Chondrocyte (in vitro differentiated cells): ENCODE measurements around the gene STK16. TPM values are rescaled to one million over a fixed set of nuclear protein-coding genes. Genes with fewer than 3 reads are reported as not detected.

Experiments used
- DNase-seq: peaks from one replicate; pipeline ENCODE4 v3.0.0; 2021; ENCODE audit warnings: mixed read lengths, low spot score
- H3K27ac Mint-ChIP-seq: one replicate; pipeline ENCODE4 v1.8.0; 2021; ENCODE audit warnings: mild to moderate bottlenecking, moderate library complexity, mixed read lengths; ENCODE audit not compliant: unreplicated experiment
- H3K27me3 Mint-ChIP-seq: 2 replicates; pipeline ENCODE4 v1.8.0; 2021; ENCODE audit warnings: low read depth, mixed read lengths
- H3K36me3 Mint-ChIP-seq: 2 replicates; pipeline ENCODE4 v1.8.0; 2021; ENCODE audit warnings: low read depth, mixed read lengths
- H3K4me1 Mint-ChIP-seq: 2 replicates; pipeline ENCODE4 v1.8.0; 2021; ENCODE audit warnings: low read depth, mild to moderate bottlenecking, mixed read lengths
- H3K4me3 Mint-ChIP-seq: one replicate; pipeline ENCODE4 v1.8.0; 2021; ENCODE audit warnings: mild to moderate bottlenecking, moderate library complexity, mixed read lengths; ENCODE audit not compliant: unreplicated experiment
- H3K9me3 Mint-ChIP-seq: 2 replicates; pipeline ENCODE4 v1.8.0; 2021; ENCODE audit warnings: low read depth, mixed read lengths
- total RNA-seq: library from RNA; stranded (reverse); gene quantifications from 3 replicates; pipeline ENCODE4 v1.2.1, GENCODE V29; 2021
- TF ChIP-seq, protein P1 (sequence below): fragments of 200-600 bp; sonication (generic); IDR thresholded peaks from 2 replicates; pipeline ENCODE4 v1.5.0; 2021; ENCODE audit warnings: antibody characterized with exemption, mild to moderate bottlenecking, moderate library complexity

STK16 gene
- total RNA-seq, 1 donor from 2014 or later: 24.4 TPM

DNA sequence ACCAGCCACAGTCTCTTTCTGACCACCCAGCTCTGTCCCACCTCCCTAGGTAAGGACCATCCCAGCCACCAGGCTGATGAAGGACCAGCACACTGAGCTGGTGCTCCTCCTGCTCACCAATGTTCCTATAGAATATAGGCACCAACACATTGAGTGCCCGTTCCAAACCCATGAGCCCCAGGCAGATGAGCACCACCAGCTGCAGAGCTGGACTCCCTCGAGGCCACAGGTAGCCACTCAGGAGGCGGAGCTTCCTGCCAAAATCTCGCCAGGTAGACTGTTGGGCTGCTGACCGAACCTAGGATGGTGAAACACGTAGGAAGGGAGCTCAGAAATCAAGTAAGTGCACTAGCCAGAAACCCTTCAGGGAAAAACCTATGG lies 28.8 kb upstream of the STK16 start:
- no peak for DNase-seq
- no peaks in the 10 kb centered on the region for H3K27me3 Mint-ChIP-seq
- TF ChIP-seq, protein P1, sequence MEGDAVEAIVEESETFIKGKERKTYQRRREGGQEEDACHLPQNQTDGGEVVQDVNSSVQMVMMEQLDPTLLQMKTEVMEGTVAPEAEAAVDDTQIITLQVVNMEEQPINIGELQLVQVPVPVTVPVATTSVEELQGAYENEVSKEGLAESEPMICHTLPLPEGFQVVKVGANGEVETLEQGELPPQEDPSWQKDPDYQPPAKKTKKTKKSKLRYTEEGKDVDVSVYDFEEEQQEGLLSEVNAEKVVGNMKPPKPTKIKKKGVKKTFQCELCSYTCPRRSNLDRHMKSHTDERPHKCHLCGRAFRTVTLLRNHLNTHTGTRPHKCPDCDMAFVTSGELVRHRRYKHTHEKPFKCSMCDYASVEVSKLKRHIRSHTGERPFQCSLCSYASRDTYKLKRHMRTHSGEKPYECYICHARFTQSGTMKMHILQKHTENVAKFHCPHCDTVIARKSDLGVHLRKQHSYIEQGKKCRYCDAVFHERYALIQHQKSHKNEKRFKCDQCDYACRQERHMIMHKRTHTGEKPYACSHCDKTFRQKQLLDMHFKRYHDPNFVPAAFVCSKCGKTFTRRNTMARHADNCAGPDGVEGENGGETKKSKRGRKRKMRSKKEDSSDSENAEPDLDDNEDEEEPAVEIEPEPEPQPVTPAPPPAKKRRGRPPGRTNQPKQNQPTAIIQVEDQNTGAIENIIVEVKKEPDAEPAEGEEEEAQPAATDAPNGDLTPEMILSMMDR: no peak
- H3K36me3 Mint-ChIP-seq: peaks cover 14% of the 10 kb centered on the region
- H3K27ac Mint-ChIP-seq: peak overlapping the region; percentile 12
- H3K4me3 Mint-ChIP-seq: peak overlapping the region; percentile 25
- peaks cover 28% of the 10 kb centered on the region for H3K4me1 Mint-ChIP-seq
- H3K9me3 Mint-ChIP-seq: no peaks in the 10 kb centered on the region

DNA sequence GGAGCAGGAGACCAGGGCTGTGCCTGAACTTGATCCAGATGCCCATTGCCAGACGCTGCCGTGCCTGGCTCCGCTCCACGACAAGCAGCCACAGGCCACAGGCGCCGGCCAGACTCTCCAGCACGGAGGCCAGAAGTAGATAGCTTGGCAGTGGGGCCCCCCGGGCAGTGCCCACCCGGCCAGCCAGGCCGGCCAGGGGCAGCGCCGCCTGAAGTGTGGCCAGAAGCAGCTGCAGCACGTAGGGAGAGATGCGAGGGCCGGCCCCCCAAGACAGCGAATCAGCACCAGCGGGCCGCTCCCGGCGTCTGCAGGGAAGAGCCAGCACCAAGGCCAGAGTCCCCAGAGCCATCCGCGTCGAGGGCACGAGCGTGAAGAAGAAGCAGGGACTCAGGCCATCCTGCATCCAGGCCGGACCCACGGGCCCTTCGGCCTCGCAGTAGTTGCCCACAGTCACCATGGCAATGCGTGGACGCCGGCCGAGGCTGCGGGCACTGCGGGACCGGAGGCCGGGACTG lies 27.0 kb upstream of the STK16 start:
- H3K4me3 Mint-ChIP-seq: peak overlapping the region; percentile 84
- DNase-seq: no peak
- no peaks in the 10 kb centered on the region for H3K27me3 Mint-ChIP-seq
- no peaks in the 10 kb centered on the region for H3K9me3 Mint-ChIP-seq
- H3K36me3 Mint-ChIP-seq: peaks cover 19% of the 10 kb centered on the region
- H3K27ac Mint-ChIP-seq: peak overlapping the region; percentile 99
- peaks cover 28% of the 10 kb centered on the region for H3K4me1 Mint-ChIP-seq
- TF ChIP-seq, protein P1: peak; percentile 46

DNA sequence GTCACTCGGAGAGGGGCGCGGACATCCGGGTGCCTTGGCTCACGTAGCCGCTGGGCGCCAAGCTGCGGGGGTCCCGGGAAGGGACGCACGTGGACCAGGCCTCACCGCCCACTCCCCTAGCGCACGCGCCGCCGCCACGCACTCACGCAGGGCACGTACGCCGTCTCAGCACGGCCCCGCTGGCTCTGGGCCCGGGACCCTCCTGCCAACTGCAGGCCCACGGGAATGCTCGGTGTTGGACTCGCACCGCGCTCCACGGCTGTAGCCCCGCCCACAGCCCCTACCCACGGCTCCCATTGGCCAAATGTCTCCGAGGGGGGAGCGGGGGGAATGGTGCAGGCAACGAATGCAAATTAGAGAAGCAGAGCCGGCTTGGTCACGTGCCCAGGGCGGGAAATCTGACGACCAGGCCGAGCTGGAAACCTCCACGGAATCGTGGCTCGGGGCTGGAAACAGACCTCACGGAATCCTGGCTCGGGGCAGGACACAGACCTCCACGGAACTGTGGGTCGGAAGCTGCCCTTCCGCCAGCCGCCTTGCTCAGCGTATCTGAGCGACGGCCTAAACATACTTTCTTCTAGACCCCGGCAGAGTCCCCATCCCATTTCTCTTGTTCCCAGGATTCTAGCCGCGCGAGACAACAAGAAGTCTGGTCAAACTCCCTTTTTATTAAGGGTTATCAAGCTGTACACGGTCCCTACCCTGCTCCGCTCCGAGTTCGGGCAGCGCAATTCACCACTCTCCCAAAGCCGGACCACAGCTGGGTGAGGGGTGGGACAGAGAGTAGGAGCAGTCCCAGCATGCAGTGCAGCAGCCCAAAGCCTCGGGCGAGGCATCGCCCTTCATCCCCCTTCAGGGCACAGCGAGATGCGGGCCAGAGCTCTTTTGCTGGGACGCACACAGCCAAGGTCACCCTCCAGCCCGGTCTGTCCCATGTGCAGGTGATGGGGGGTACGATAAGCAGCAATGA lies 26.3 kb upstream of the STK16 start, which contains the start of gene ABCB6:
ABCB6 (minus strand) TSS at position 227 of the 970 bp plus-strand sequence. CDS start 285 bp downstream, outside the sequence.
- peak within 1 kb of the TSS; percentile 99 for H3K27ac Mint-ChIP-seq
- peaks cover 28% of the 10 kb centered on the region for H3K4me1 Mint-ChIP-seq
- TF ChIP-seq, protein P1: no peak
- H3K36me3 Mint-ChIP-seq: peaks cover 18% of the 10 kb centered on the region
- no peaks in the 10 kb centered on the region for H3K27me3 Mint-ChIP-seq
- no peaks in the 10 kb centered on the region for H3K9me3 Mint-ChIP-seq
- peak; percentile 97 for DNase-seq
- H3K4me3 Mint-ChIP-seq: peak within 1 kb of the TSS; percentile 84

GRCh38 chr2:219219784-219220532 lies 25.3 kb upstream of the STK16 start:
- Mint-ChIP-seq H3K36me3 (peaks cover 14% of the 10 kb centered on the region), H3K27ac (peak overlapping the region; percentile 45), H3K4me3 (peak overlapping the region; percentile 84), H3K4me1 (peaks cover 28% of the 10 kb centered on the region), H3K27me3 (no peaks in the 10 kb centered on the region), H3K9me3 (no peaks in the 10 kb centered on the region)
- TF ChIP-seq, protein P1: no peak
- no peak for DNase-seq
